ENCODE measurements around the gene AFG1L.
A peak's percentile ranks its signal among the peaks of the same experiment; 100 is the strongest.

The AFG1L gene

GRCh38 chr6:108464418-108465097 lies 169.7 kb downstream of the AFG1L start:
- DNase-seq: no peak

GRCh38 chr6:108465098-108465495 lies 170.2 kb downstream of the AFG1L start:
- DNase-seq: no peak

- DNase-seq: no peak
These were observed 173.5 kb downstream of the AFG1L start for GRCh38 chr6:108468346-108468745.

- DNase-seq: no peak
These were observed 174.5 kb downstream of the AFG1L start for GRCh38 chr6:108469316-108469715.

GRCh38 chr6:108473197-108473596 lies 178.3 kb downstream of the AFG1L start:
- no peak for DNase-seq

- DNase-seq: no peak
These were observed 181.5 kb downstream of the AFG1L start for GRCh38 chr6:108476376-108476775.

- no peak for DNase-seq
These were observed 182.1 kb downstream of the AFG1L start for GRCh38 chr6:108476847-108477430.

- no peak for DNase-seq
These were observed 187.7 kb downstream of the AFG1L start for GRCh38 chr6:108482559-108482958.

GRCh38 chr6:108484016-108484415 lies 189.2 kb downstream of the AFG1L start:
- DNase-seq: no peak

- DNase-seq: no peak
These were observed 194.8 kb downstream of the AFG1L start for GRCh38 chr6:108489699-108490098.

- DNase-seq: peak in 1 of 6 experiments; percentile 6
These were observed 197.4 kb downstream of the AFG1L start for GRCh38 chr6:108492131-108492766.

GRCh38 chr6:108494434-108494833 lies 199.6 kb downstream of the AFG1L start:
- DNase-seq: no peak

- DNase-seq: no peak
These were observed 203.0 kb downstream of the AFG1L start for GRCh38 chr6:108497883-108498282.

GRCh38 chr6:108501559-108501958 lies 206.7 kb downstream of the AFG1L start:
- DNase-seq: no peak

- no peak for DNase-seq
These were observed 208.0 kb downstream of the AFG1L start for GRCh38 chr6:108502832-108503231.

- no peak for DNase-seq
These were observed 212.5 kb downstream of the AFG1L start for GRCh38 chr6:108507316-108507715.

- DNase-seq: no peak
These were observed 215.8 kb downstream of the AFG1L start for GRCh38 chr6:108510461-108511319.

GRCh38 chr6:108518714-108519576 lies 224.1 kb downstream of the AFG1L start:
- DNase-seq: no peak

- DNase-seq: no peak
These were observed 226.8 kb downstream of the AFG1L start for GRCh38 chr6:108521616-108522107.

GRCh38 chr6:108523697-108524096 lies 228.8 kb downstream of the AFG1L start:
- no peak for DNase-seq

- no peak for DNase-seq
These were observed 229.8 kb downstream of the AFG1L start for GRCh38 chr6:108524528-108525248.
